Panc1 (cell line): ENCODE measurements around the gene F13B. TPM values are rescaled to one million over a fixed set of nuclear protein-coding genes. Genes with fewer than 3 reads are reported as not detected.

Source experiments
- ATAC-seq: fragments of 200-7000 bp; cut with Tn5 transposase; 2 replicates; pipeline ENCODE4 v1.9.1; 2020; ENCODE audit warnings: mild to moderate bottlenecking, moderate library complexity
- BruUV-seq: library from RNA; stranded (reverse); fragments of 400-500 nt; replicated peaks from 2 replicates; lab custom pipeline; 2021; lab: Mats Ljungman, UMichigan
- CTCF ChIA-PET: fragments of 300-600 bp; sonication (Branson Sonifier 250); formaldehyde crosslinking; loops from one replicate; lab custom pipeline; 2022; ENCODE audit warnings: antibody characterized with exemption; lab: Charles Lee
- POLR2A ChIA-PET: fragments of 300-600 bp; sonication (Branson Sonifier 250); formaldehyde crosslinking; loops from one replicate; lab custom pipeline; 2022; ENCODE audit warnings: antibody characterized with exemption; lab: Charles Lee
- DNase-seq: peaks from one replicate; pipeline ENCODE4 v3.0.0-alpha.2; 2010; ENCODE audit warnings: low read depth, low spot score
- H3K27ac ChIP-seq: 2 replicates; pipeline ENCODE4 v1.5.1; 2011; ENCODE audit warnings: mild to moderate bottlenecking, low read length, inconsistent platforms
- H3K27me3 ChIP-seq: fragments of 200-500 bp; sonication (Bioruptor generic); 2 replicates; pipeline ENCODE4 v1.6.0; 2014; ENCODE audit warnings: low read length, inconsistent platforms; ENCODE audit not compliant: control insufficient read depth, insufficient read depth
- H3K36me3 ChIP-seq: fragments of 200-500 bp; sonication (Bioruptor generic); 2 replicates; pipeline ENCODE4 v1.5.1; 2014; ENCODE audit warnings: inconsistent platforms, mild to moderate bottlenecking, low read length, moderate library complexity; ENCODE audit not compliant: control insufficient read depth, insufficient read depth
- H3K4me1 ChIP-seq: 2 replicates; pipeline ENCODE4 v1.5.1; 2011; ENCODE audit warnings: inconsistent platforms, mild to moderate bottlenecking, low read length, moderate library complexity; ENCODE audit not compliant: control insufficient read depth, insufficient read depth
- H3K4me3 ChIP-seq, 2 experiments: 2 replicates each; pipeline ENCODE4 v1.5.1; 2011 to 2012; ENCODE audit warnings: low read depth in 2 of 2, low read length in 2 of 2, mild to moderate bottlenecking in 2 of 2, inconsistent platforms in 1 of 2, moderate library complexity in 1 of 2
- H3K9me3 ChIP-seq: fragments of 200-500 bp; sonication (Bioruptor generic); 2 replicates; pipeline ENCODE4 v1.5.1; 2014; ENCODE audit warnings: low read depth, mild to moderate bottlenecking, inconsistent platforms, low read length, moderate library complexity; ENCODE audit not compliant: control insufficient read depth, insufficient read depth
- CTCF ChIP-seq: fragments of 450-650 bp; IDR thresholded peaks from 2 replicates; pipeline ENCODE4 v1.5.1; 2017; ENCODE audit warnings: mild to moderate bottlenecking
- POLR2AphosphoS5 ChIP-seq: IDR thresholded peaks from 2 replicates; pipeline ENCODE4 v1.6.1; 2012; ENCODE audit warnings: mild to moderate bottlenecking, low read depth, low read length, moderate library complexity
- REST ChIP-seq, 2 experiments: IDR thresholded peaks; 2 replicates each; pipeline ENCODE4 v1.6.1; 2011 to 2012; ENCODE audit warnings: low read depth in 2 of 2, control low read depth in 1 of 2, low read length in 1 of 2, mild to moderate bottlenecking in 1 of 2, moderate library complexity in 1 of 2; ENCODE audit not compliant: insufficient read depth in 1 of 2
- SIN3A ChIP-seq: IDR thresholded peaks from 2 replicates; pipeline ENCODE4 v1.6.1; 2012; ENCODE audit warnings: low read depth, mild to moderate bottlenecking, low read length, moderate library complexity, borderline replicate concordance; ENCODE audit not compliant: insufficient read depth
- TCF7L2 ChIP-seq: IDR thresholded peaks from 2 replicates; pipeline ENCODE4 v1.6.1; 2011; ENCODE audit warnings: mild to moderate bottlenecking, low read depth, low read length, inconsistent platforms
- in situ Hi-C: cut with HindIII; loops from 2 replicates; pipeline ENCODE4 v1.10.0; 2016; ENCODE audit warnings: low sequenced_read_pairs, low pct_unique_long_range_greater_than_20kb
- intact Hi-C: fragments of 100-400 bp; cut with micrococcal nuclease; formaldehyde crosslinking; loops from one replicate; pipeline ENCODE4 v1.10.0; 2022; ENCODE audit not compliant: unreplicated experiment
- total RNA-seq: library from RNA; stranded (reverse); gene quantifications from one replicate; pipeline ENCODE4 v1.2.1, GENCODE V29; 2021; ENCODE audit not compliant: unreplicated experiment

Gene F13B
- total RNA-seq, 1 experiment from 2014 or later, result not detected

- no peaks in the 10 kb centered on the region for H3K4me1 ChIP-seq
- no peaks in the 10 kb centered on the region for H3K36me3 ChIP-seq
- H3K4me3 ChIP-seq, result no peak overlapping the region
- in situ Hi-C loops, result no loop called here
- H3K27me3 ChIP-seq, result no peaks in the 10 kb centered on the region
- no peak overlapping the region for H3K27ac ChIP-seq
- ATAC-seq (no peak), DNase-seq (no peak)
- no peaks in the 10 kb centered on the region for H3K9me3 ChIP-seq
- POLR2A ChIA-PET, result no interaction called here
- CTCF ChIA-PET, result no interaction called here
- no TSS peak for BruUV-seq
- TF ChIP-seq CTCF (no peak), REST (IDR thresholded peaks at IDR 0.05; ENCODE audit: insufficient read depth in 1 of 2, low read depth in 2 of 2, low read length in 1 of 2) (no peak), SIN3A (no peak), POLR2AphosphoS5 (no peak), TCF7L2 (no peak)
- intact Hi-C loops, result no loop called here
These were observed 45.3 kb downstream of the F13B start for GRCh38 chr1:197021716-197022115.

- TF ChIP-seq SIN3A (no peak), TCF7L2 (no peak), REST (IDR thresholded peaks at IDR 0.05; ENCODE audit: insufficient read depth in 1 of 2, low read depth in 2 of 2, low read length in 1 of 2) (no peak), POLR2AphosphoS5 (no peak)
- in situ Hi-C loops (no loop called here), intact Hi-C loops (no loop called here)
- Histone ChIP-seq H3K36me3 (no peaks in the 10 kb centered on the region), H3K4me1 (no peaks in the 10 kb centered on the region), H3K27me3 (no peaks in the 10 kb centered on the region), H3K4me3 (no peak overlapping the region), H3K27ac (no peak overlapping the region), H3K9me3 (no peaks in the 10 kb centered on the region)
- ChIA-PET CTCF (no interaction called here), POLR2A (no interaction called here)
- no peak for DNase-seq
- no TSS peak for BruUV-seq
- no peak for ATAC-seq
These were observed 49.4 kb downstream of the F13B start for GRCh38 chr1:197017558-197018146.
